Measurements from ENCODE around the gene TIAM2.

The TIAM2 gene

DNA sequence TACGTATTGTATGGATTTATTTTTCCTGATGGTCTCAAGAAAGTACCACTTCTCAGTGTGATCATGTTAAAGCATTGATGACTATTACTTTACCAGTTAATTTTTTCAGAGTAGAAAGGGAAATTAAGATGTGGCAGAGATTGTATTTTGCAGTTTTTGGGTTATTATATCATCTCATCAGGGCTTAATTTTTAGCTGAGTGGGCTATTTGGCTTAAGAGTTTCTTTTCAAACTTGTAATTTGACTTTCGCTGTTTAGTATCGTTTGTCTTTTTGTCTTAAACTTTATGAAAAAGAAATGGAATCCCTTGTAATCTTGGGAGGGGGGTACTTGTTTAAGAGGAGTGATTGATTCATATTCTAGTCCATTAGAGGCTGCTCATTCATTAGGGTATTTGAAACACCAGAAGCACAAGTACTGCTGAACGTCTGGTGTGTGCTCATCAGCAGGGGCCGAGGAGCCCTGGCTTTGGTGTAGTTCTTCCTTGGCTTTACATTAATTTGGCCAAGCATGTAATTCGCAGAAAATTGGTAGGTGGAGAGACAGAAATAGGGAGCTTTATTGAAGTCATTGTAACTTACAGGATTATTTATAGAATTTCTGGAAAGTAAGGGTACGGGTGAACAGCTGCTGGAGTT is 112.4 kb downstream of the TIAM2 start:
- TF ChIP-seq, protein P1, sequence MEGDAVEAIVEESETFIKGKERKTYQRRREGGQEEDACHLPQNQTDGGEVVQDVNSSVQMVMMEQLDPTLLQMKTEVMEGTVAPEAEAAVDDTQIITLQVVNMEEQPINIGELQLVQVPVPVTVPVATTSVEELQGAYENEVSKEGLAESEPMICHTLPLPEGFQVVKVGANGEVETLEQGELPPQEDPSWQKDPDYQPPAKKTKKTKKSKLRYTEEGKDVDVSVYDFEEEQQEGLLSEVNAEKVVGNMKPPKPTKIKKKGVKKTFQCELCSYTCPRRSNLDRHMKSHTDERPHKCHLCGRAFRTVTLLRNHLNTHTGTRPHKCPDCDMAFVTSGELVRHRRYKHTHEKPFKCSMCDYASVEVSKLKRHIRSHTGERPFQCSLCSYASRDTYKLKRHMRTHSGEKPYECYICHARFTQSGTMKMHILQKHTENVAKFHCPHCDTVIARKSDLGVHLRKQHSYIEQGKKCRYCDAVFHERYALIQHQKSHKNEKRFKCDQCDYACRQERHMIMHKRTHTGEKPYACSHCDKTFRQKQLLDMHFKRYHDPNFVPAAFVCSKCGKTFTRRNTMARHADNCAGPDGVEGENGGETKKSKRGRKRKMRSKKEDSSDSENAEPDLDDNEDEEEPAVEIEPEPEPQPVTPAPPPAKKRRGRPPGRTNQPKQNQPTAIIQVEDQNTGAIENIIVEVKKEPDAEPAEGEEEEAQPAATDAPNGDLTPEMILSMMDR (conservative IDR thresholded peaks at IDR 0.05) = no peak
- H3K27ac ChIP-seq = no peak overlapping the region

DNA sequence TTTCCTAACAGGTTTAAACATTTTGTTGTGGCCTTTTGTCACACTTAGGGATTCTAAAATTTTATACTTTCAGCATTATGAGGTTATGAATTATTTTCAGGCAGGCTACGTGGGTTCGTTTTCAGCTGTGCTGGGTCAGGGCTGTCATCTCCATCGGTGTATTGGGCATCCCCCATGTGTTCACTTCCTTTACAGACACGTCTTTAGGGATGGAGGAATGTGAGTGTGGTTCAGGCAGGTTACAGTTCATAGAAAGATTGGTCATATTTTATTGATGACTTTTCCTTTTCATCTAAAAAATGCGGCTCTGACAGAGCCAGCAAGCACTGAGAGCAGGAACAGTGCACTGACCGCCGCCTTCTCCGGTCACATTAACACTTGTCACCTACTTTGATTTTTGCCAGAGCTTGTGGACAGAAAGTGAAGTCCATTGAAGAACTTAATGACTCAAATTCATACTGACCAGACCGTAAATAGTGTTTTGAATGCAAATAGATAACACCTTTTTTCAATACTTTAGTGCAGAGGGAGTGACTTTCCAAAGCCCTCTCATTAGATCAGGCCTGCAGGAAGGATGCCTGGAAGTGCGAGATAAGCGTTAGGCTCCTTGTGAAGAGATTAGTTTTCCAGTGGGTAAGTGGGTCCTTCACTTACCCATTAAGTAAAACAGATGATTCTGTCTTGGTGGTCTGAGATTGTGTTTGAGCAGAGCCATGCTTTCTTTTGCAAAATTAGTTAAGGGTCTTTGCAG is 113.1 kb downstream of the TIAM2 start:
- H3K27ac ChIP-seq = no peak overlapping the region
- TF ChIP-seq, protein P1 (conservative IDR thresholded peaks at IDR 0.05) = no peak

DNA sequence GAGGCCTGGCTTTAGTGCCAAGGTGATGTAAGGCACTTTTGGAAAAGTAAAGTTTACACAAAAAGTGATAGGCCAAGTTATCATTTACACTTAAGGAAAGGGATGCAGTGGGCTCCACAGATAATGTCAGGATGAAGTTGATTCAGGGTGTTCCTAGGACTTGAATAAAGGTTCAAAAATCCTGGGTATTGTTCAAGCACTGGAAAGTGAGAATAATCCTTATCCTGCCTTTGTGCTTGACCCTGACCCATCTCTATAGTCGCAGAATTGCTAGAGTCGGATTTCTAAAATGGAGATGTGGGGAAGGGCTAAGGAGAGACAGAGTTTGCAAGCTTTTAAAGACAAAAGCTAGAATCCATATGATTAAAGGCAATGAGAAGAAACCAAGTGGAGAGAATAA is 115.6 kb downstream of the TIAM2 start:
- TF ChIP-seq, protein P1 (conservative IDR thresholded peaks at IDR 0.05) = no peak

DNA sequence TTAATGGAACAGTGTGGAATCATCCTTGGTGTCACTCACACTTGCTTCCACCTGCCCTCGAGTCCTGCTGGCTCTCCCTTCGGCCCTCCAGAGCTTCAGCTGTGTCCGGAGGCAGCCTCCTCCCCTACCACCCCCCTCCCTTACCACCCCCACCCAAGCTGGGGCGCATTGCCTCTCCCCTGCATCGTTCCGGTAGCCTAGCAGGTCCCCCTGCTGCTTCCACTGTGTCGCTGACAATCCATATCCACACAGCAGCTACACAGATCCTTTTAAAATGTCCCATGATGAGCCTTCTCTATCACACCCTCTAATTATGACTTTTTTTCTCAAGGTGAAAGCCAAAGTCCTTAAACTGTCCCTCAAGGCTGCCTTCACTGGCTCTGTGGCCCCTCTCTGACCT is 117.6 kb downstream of the TIAM2 start:
- H3K27ac ChIP-seq = no peak overlapping the region
- TF ChIP-seq, protein P1 (conservative IDR thresholded peaks at IDR 0.05) = no peak

More for the DNA sequence above, 115.6 kb downstream of the TIAM2 start:
- no peak overlapping the region for H3K27ac ChIP-seq

DNA sequence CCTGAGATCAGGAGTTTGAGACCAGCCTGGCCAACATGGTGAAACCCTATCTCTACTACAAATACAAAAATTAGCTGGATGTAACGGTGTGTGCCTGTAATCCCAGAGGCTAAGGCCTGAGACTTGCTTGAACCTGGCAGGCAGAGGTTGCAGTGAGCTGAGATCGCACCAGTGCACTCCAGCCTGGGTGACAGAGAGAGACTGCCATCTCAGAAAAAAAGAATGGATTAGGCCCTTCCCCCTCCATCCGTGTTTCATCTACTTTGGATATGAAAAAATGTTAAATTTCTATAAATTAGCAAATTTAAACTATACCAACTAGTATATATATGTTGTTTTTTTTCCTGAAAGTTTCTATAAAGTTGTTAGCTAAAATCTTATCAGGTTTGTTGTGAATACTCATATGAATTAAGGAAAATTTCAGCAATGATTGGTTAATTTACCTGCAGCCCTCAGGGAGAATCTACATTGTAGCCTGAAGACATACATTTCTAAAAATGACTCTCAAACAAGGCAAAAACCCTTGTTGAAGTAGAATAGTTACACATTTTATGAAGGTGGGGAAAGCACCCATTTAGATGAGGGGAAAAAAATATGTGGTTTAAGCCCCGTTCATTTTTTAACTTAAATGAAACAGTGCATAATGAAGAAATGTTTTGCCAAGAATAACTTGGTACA is 120.9 kb downstream of the TIAM2 start:
- TF ChIP-seq, protein P1 (conservative IDR thresholded peaks at IDR 0.05) = no peak
- no peak overlapping the region for H3K27ac ChIP-seq

DNA sequence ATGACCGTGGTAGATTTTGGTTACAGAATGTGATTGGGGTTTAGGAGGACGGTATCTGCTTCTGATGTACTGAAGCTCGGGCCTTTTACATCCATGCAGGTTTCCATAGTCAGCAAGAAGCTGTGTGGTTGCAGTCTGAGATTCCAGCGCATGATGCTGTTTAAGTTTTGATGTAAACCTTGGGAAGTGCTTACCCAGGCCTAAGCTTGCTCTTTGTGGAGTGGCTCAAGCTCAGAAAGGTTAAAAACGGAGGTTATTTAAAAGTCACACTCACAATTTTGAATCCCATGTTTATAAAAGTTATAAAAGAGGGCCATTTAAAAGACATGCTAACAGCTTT is 121.4 kb downstream of the TIAM2 start:
- TF ChIP-seq, protein P1 (conservative IDR thresholded peaks at IDR 0.05) = no peak
- H3K27ac ChIP-seq = no peak overlapping the region

DNA sequence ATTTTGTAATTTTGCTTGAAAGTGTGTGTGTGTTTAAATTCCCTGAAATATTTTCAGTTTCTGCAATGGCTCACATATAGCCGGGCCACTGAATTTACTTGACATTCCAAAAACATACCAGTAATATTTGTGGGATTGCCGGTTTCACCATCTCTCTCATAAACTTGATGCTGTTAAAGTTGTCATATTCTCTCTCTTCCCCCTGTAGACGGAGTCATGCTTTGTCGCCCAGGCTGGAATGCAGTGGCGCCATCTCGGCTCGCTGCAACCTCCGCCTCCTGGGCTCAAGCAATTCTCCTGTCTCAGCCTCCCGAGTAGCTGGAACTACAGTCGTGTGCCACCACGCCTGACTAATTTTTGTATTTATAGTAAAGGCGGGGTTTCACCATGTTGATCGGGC is 122.1 kb downstream of the TIAM2 start:
- TF ChIP-seq, protein P1 (conservative IDR thresholded peaks at IDR 0.05) = no peak
- no peak overlapping the region for H3K27ac ChIP-seq

Data from VCaP (cell line).